TTC549 (cell line): Measurements from ENCODE around the gene KLHDC8B.

Experiments used
- FAIRE-seq: peaks from 2 replicates; lab custom pipeline; 2012; peaks lifted over from hg19 to GRCh38; lab: Jason Lieb, UNC

KLHDC8B gene

GRCh38 chr3:49171119-49171774 lies at the start of gene KLHDC8B:
Gene KLHDC8B (plus strand): TSS chr3:49171598. CDS start chr3:49172770, 1,172 bp downstream.
- no peak for FAIRE-seq

- no peak for FAIRE-seq
Measured at GRCh38 chr3:49122022-49122421, 49.4 kb upstream of the KLHDC8B start.

- FAIRE-seq = no peak
Measured at GRCh38 chr3:49122451-49122850, 48.9 kb upstream of the KLHDC8B start.

GRCh38 chr3:49122886-49123545 lies 48.4 kb upstream of the KLHDC8B start:
- no peak for FAIRE-seq

GRCh38 chr3:49123687-49124086 lies 47.7 kb upstream of the KLHDC8B start:
- FAIRE-seq = no peak

- FAIRE-seq = no peak
Measured at GRCh38 chr3:49124203-49124602, 47.2 kb upstream of the KLHDC8B start.

GRCh38 chr3:49124991-49125670 lies 46.3 kb upstream of the KLHDC8B start:
- no peak for FAIRE-seq

- FAIRE-seq = no peak
Measured at GRCh38 chr3:49131040-49131439, 40.4 kb upstream of the KLHDC8B start.

- no peak for FAIRE-seq
Measured at GRCh38 chr3:49131576-49131975, 39.8 kb upstream of the KLHDC8B start.

- no peak for FAIRE-seq
Measured at GRCh38 chr3:49132073-49132436, 39.3 kb upstream of the KLHDC8B start.

- FAIRE-seq = no peak
Measured at GRCh38 chr3:49132437-49133225, 38.8 kb upstream of the KLHDC8B start, which contains the start of gene LAMB2. Gene LAMB2 (minus strand): TSS chr3:49133050. CDS start chr3:49132867, 183 bp downstream.

GRCh38 chr3:49133226-49133951 lies 38.0 kb upstream of the KLHDC8B start:
- no peak for FAIRE-seq

GRCh38 chr3:49134471-49135265 lies 36.7 kb upstream of the KLHDC8B start:
- no peak for FAIRE-seq

- FAIRE-seq = no peak
Measured at GRCh38 chr3:49135499-49135898, 35.9 kb upstream of the KLHDC8B start.

- no peak for FAIRE-seq
Measured at GRCh38 chr3:49140080-49140479, 31.3 kb upstream of the KLHDC8B start.

- no peak for FAIRE-seq
Measured at GRCh38 chr3:49148159-49148558, 23.2 kb upstream of the KLHDC8B start.

GRCh38 chr3:49151610-49152009 lies 19.8 kb upstream of the KLHDC8B start:
- no peak for FAIRE-seq

GRCh38 chr3:49153349-49153912 lies 18.0 kb upstream of the KLHDC8B start:
- no peak for FAIRE-seq

- FAIRE-seq = no peak
Measured at GRCh38 chr3:49157289-49157688, 14.1 kb upstream of the KLHDC8B start.

- FAIRE-seq = no peak
Measured at GRCh38 chr3:49158103-49158709, 13.2 kb upstream of the KLHDC8B start.
